Sigmoid colon (tissue), 7 donors: ENCODE measurements around the gene PARP3. TPM values are rescaled to one million over a fixed set of nuclear protein-coding genes. Genes with fewer than 3 reads are reported as not detected.

Experiments used
- DNase-seq: peaks from one replicate; pipeline ENCODE4 v3.0.0-alpha.2; 2019
- H3K27ac ChIP-seq, 4 donors: fragments of 200-600 bp; sonication (generic); one replicate each; pipeline ENCODE4 v1.5.1; 2016 to 2019; ENCODE audit warnings: mild to moderate bottlenecking in 1 of 4
- H3K27me3 ChIP-seq, 3 donors: fragments of 200-600 bp; sonication (generic); one replicate each; pipeline ENCODE4 v1.5.1; 2019; ENCODE audit warnings: mild to moderate bottlenecking in 1 of 3
- H3K36me3 ChIP-seq, 4 donors: fragments of 200-600 bp; sonication (generic); one replicate each; pipeline ENCODE4 v1.5.1; 2016 to 2019
- H3K4me1 ChIP-seq, 4 donors: fragments of 200-600 bp; sonication (generic); one replicate each; pipeline ENCODE4 v1.5.1; 2017 to 2019
- H3K4me3 ChIP-seq, 4 donors: fragments of 200-600 bp; sonication (generic); one replicate each; pipeline ENCODE4 v1.5.1; 2017 to 2019; ENCODE audit warnings: mild to moderate bottlenecking in 2 of 4, moderate library complexity in 1 of 4
- H3K9me3 ChIP-seq, 4 donors: fragments of 200-600 bp in 3 of 4; sonication (generic) in 3 of 4; one replicate each; pipeline versions ENCODE4 v1.5.1 to v1.6.1; 2013 to 2019
- CTCF ChIP-seq, 4 experiments: fragments of 450-650 bp in 3 of 4; fragments of 200-600 bp in 1 of 4; IDR thresholded peaks; one replicate each; pipeline ENCODE4 v1.5.1; 2016 to 2019; ENCODE audit warnings: antibody characterized with exemption in 4 of 4, mild to moderate bottlenecking in 3 of 4, moderate library complexity in 2 of 4
- EP300 ChIP-seq, 4 donors: sonication (generic); formaldehyde crosslinking; IDR thresholded peaks; one replicate each; pipeline ENCODE4 v1.6.1; 2017; ENCODE audit warnings: antibody characterized with exemption in 4 of 4
- POLR2A ChIP-seq, 2 donors: fragments of 450-650 bp; IDR thresholded peaks; one replicate each; pipeline ENCODE4 v1.6.1; 2016; ENCODE audit warnings: antibody characterized with exemption in 2 of 2, mild to moderate bottlenecking in 2 of 2, moderate library complexity in 2 of 2
- POLR2AphosphoS5 ChIP-seq, 4 donors: sonication (generic); formaldehyde crosslinking; IDR thresholded peaks; one replicate each; pipeline ENCODE4 v1.6.1; 2017; ENCODE audit warnings: antibody characterized with exemption in 4 of 4
- WGBS, 2 donors: extraction: QIAGEN DNeasy Blood & Tissue Kit; methylation state at CpG; one replicate each; pipeline ENCODE4 v1.1.7; 2013; 5-methylcytosine and 5-hydroxymethylcytosine counted together
- intact Hi-C: fragments of 100-400 bp; cut with DNase I; formaldehyde crosslinking; loops from one replicate; pipeline ENCODE4 v1.15.1; 2023
- polyA plus RNA-seq, 3 donors: library from polyadenylated mRNA; stranded (reverse); fragments of 200-250 nt; gene quantifications; one replicate each; pipeline ENCODE4 v1.2.3, GENCODE V29; 2013
- total RNA-seq, 4 donors: library from RNA; depleted of rRNA; stranded (reverse); fragments of >200 nt; gene quantifications; one replicate each; pipeline ENCODE4 v1.1.0, GENCODE V29; 2016
- donor health status: healthy with polysubstance abuse.
- donor health status: Bipolar disorder and iron deficiency.
- donor health status: healthy.

PARP3 gene
- total and polyA plus RNA-seq, 7 donors, result 9.0 to 35.8 (median 26.3) TPM

GRCh38 chr3:51930439-51930838 is 11.7 kb upstream of the PARP3 start:
- intact Hi-C loops, result no loop called here
- no peaks in the 10 kb centered on the region for H3K27me3 ChIP-seq
- TF ChIP-seq POLR2AphosphoS5 (IDR thresholded peaks at IDR 0.05) (no peak), EP300 (IDR thresholded peaks at IDR 0.05) (no peak)
- H3K36me3 ChIP-seq, result peaks cover 17 to 31% (median 24%) of the 10 kb centered on the region in 4 donors
- H3K27ac ChIP-seq, result no peak overlapping the region
- no peak for DNase-seq
- H3K4me3 ChIP-seq, result no peak overlapping the region
- 96 to 100% methylated on average over 1 of the region's 1 CpG for WGBS, 2 donors
- H3K4me1 ChIP-seq, result no peaks in the 10 kb centered on the region
- no peaks in the 10 kb centered on the region for H3K9me3 ChIP-seq

- Histone ChIP-seq H3K4me1 (no peaks in the 10 kb centered on the region), H3K36me3 (peaks cover 18 to 44% (median 36%) of the 10 kb centered on the region in 4 donors), H3K27ac (no peak overlapping the region), H3K27me3 (no peaks in the 10 kb centered on the region), H3K9me3 (no peaks in the 10 kb centered on the region), H3K4me3 (no peak overlapping the region)
- DNase-seq, result peak; percentile 46
- no peak for TF ChIP-seq EP300 (IDR thresholded peaks at IDR 0.05)
- no peak for TF ChIP-seq POLR2AphosphoS5 (IDR thresholded peaks at IDR 0.05)
- TF ChIP-seq CTCF (IDR thresholded peaks at IDR 0.05), result no peak
- WGBS, 2 donors, result 94 to 95% methylated on average over 6 of the region's 6 CpGs
- intact Hi-C loops, result no loop called here
These were observed 10.4 kb upstream of the PARP3 start for GRCh38 chr3:51931756-51932155.

- peaks cover 28 to 53% (median 43%) of the 10 kb centered on the region in 4 donors for H3K36me3 ChIP-seq
- no peaks in the 10 kb centered on the region for H3K27me3 ChIP-seq
- H3K4me3 ChIP-seq, result no peak overlapping the region
- 92 to 94% methylated on average over 15 of the region's 15 CpGs for WGBS, 2 donors
- DNase-seq, result peak; percentile 51
- intact Hi-C loops, result no loop called here
- H3K9me3 ChIP-seq, result no peaks in the 10 kb centered on the region
- H3K27ac ChIP-seq, result no peak overlapping the region
- TF ChIP-seq POLR2AphosphoS5 (IDR thresholded peaks at IDR 0.05) (no peak), POLR2A (IDR thresholded peaks at IDR 0.05) (no peak), EP300 (IDR thresholded peaks at IDR 0.05) (no peak), CTCF (IDR thresholded peaks at IDR 0.05) (no peak)
- no peaks in the 10 kb centered on the region for H3K4me1 ChIP-seq
These were observed 9.4 kb upstream of the PARP3 start for GRCh38 chr3:51932471-51933370.

- Histone ChIP-seq H3K9me3 (no peaks in the 10 kb centered on the region), H3K27ac (no peak overlapping the region), H3K36me3 (peaks cover 29 to 60% (median 47%) of the 10 kb centered on the region in 4 donors), H3K4me1 (no peaks in the 10 kb centered on the region), H3K4me3 (no peak overlapping the region), H3K27me3 (no peaks in the 10 kb centered on the region)
- 94 to 95% methylated on average over 13 of the region's 13 CpGs for WGBS, 2 donors
- DNase-seq, result peak; percentile 30
- TF ChIP-seq EP300 (IDR thresholded peaks at IDR 0.05), result no peak
- intact Hi-C loops, result no loop called here
These were observed 8.6 kb upstream of the PARP3 start for GRCh38 chr3:51933471-51934138.

GRCh38 chr3:51934139-51934850 is 7.9 kb upstream of the PARP3 start:
- peak; percentile 59 for DNase-seq
- Histone ChIP-seq H3K4me3 (no peak overlapping the region), H3K4me1 (peaks cover 0 to 5% (median under 1%) of the 10 kb centered on the region in 4 donors), H3K9me3 (no peaks in the 10 kb centered on the region), H3K36me3 (peaks cover 29 to 67% (median 47%) of the 10 kb centered on the region in 4 donors), H3K27ac (no peak overlapping the region), H3K27me3 (no peaks in the 10 kb centered on the region)
- 96 to 98% methylated on average over 11 of the region's 11 CpGs for WGBS, 2 donors
- intact Hi-C loops, result no loop called here
- TF ChIP-seq POLR2A (IDR thresholded peaks at IDR 0.05), result no peak
- no peak for TF ChIP-seq CTCF (IDR thresholded peaks at IDR 0.05)
- TF ChIP-seq POLR2AphosphoS5 (IDR thresholded peaks at IDR 0.05), result no peak
- no peak for TF ChIP-seq EP300 (IDR thresholded peaks at IDR 0.05)
